Heart right ventricle (tissue), 16 donors: ENCODE measurements around the gene MARCHF11. TPM values are rescaled to one million over a fixed set of nuclear protein-coding genes. Genes with fewer than 3 reads are reported as not detected.

Experiments used
- ATAC-seq, 8 donors: fragments of 200-7000 bp; cut with Tn5 transposase; one replicate each; pipeline ENCODE4 v1.9.1; 2020; ENCODE audit warnings: mild to moderate bottlenecking in 8 of 8, moderate library complexity in 8 of 8, moderate number of reproducible peaks in 1 of 8
- DNase-seq, 2 donors: peaks; one replicate each; pipeline ENCODE4 v3.0.0-alpha.2; 2020
- H3K27ac ChIP-seq, 10 donors: fragments of 200-600 bp; sonication (generic) in 2 of 10; one replicate each; pipeline versions ENCODE4 v1.5.0 to v1.8.0; 2020 to 2022; ENCODE audit warnings: mild to moderate bottlenecking in 3 of 10
- H3K27me3 ChIP-seq, 7 donors: fragments of 200-600 bp; one replicate each; pipeline ENCODE4 v1.8.0; 2021 to 2022; ENCODE audit warnings: mild to moderate bottlenecking in 2 of 7
- H3K36me3 ChIP-seq, 9 donors: fragments of 200-600 bp; sonication (generic) in 1 of 9; one replicate each; pipeline versions ENCODE4 v1.5.0 to v1.8.0; 2020 to 2022; ENCODE audit warnings: mild to moderate bottlenecking in 2 of 9
- H3K4me1 ChIP-seq, 9 donors: fragments of 200-600 bp; sonication (generic) in 1 of 9; one replicate each; pipeline versions ENCODE4 v1.5.0 to v1.8.0; 2020 to 2022; ENCODE audit warnings: mild to moderate bottlenecking in 4 of 9
- H3K4me3 ChIP-seq, 10 donors: fragments of 200-600 bp; sonication (generic) in 2 of 10; one replicate each; pipeline versions ENCODE4 v1.5.0 to v1.8.0; 2020 to 2022; ENCODE audit warnings: mild to moderate bottlenecking in 7 of 10, moderate library complexity in 2 of 10
- H3K9me3 ChIP-seq, 11 donors: fragments of 200-600 bp in 10 of 11; sonication (generic) in 2 of 11; one replicate each; pipeline versions ENCODE4 v1.5.0 to v1.8.0; 2013 to 2022; ENCODE audit warnings: mild to moderate bottlenecking in 2 of 11, control low read depth in 1 of 11, moderate library complexity in 1 of 11
- WGBS, 2 donors: extraction: QIAGEN DNeasy Blood & Tissue Kit; methylation state at CpG; one replicate each; pipeline ENCODE4 v1.1.7; 2013; ENCODE audit warnings: inconsistent platforms in 1 of 2; 5-methylcytosine and 5-hydroxymethylcytosine counted together
- intact Hi-C, 10 donors: fragments of 100-400 bp; cut with DNase I; formaldehyde crosslinking; loops; one replicate each; pipeline versions ENCODE4 v1.11.1 to v1.14.2; 2022
- polyA plus RNA-seq, 2 donors: library from polyadenylated mRNA; stranded (reverse); fragments of 200-250 nt; gene quantifications; one replicate each; pipeline ENCODE4 v1.2.3, GENCODE V29; 2013
- total RNA-seq, 10 donors: library from RNA; stranded (reverse); fragmentation: NEBNext Ultra II Directional in 3 of 10; extraction: Animal tissue kit (Norgen Biotek cat#: 25700) in 3 of 10; gene quantifications; one replicate each; pipeline versions ENCODE4 v1.2.1 to v1.2.4, GENCODE V29; 2021 to 2023
- TF ChIP-seq, protein P1 (sequence below), 9 donors: fragments of 200-600 bp; sonication (generic) in 2 of 9; IDR thresholded peaks; one replicate each; pipeline versions ENCODE4 v1.5.0 to v1.8.0; 2021 to 2022; ENCODE audit warnings: antibody characterized with exemption in 9 of 9, mild to moderate bottlenecking in 5 of 9, moderate library complexity in 1 of 9
- donor health status: Arrhythmogenic right ventricular cardiomyopathy.
- donor health status: ischemic (EF 13 %, LVEDD 7.1; RV severe dilation, severe dysfunction).
- donor health status: healthy with polysubstance abuse.
- donor health status: DM: no; HTN: yes; CAD: no.
- donor health status: DM: no; HTN: no; CAD: no.
- donor health status: ischemic (EF 25% LVEDD 6.9; RV normal size, moderate dysfunction).
- donor health status: ischemic (EF 25% LVEDD 5.7; RV mildly dilated, moderate dysfunction).
- donor health status: healthy.
- donor health status: DM: yes; HTN: yes; CAD: no.
- donor health status: Ischemic cardiomyopathy.
- donor health status: ischemic (EF 35%, LVEDD 5.7; RV mildly dilated, moderate dysfunction).
- donor health status: nonischemic (EF 11% LVEDD 7.7; RV severe dilation, severe dysfunction).
- donor health status: DM: yes; HTN: yes; CAD: no.
- donor health status: PGD.
- donor health status: ischemic (EF 29% LVEDD 5.4; RV normal size, mild dysfunction).
- donor health status: nonischemic (EF 23%, LVEDD 6.1; RV moderate dilation, normal function).

MARCHF11 gene
- total and polyA plus RNA-seq, 12 donors = 0.58 to 7.9 (median 3.5) TPM

DNA sequence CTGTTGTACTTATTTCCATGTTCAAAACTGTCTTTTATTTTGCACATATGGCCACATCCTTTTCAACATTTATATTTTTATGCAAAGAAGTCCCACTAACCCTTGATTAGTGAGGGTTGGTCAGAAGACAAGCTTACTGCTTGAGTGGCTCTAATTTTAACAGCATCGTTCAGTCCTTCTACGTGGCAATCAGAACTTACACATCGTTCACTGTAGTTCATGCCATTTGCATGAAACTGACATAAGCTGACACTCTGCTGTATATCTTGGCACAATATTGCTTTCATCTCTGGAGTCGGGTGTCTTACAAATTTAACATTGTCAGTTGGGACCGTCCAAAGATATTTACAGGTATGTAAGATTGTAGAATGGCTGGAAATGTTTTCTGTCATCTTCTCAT, 50.6 kb downstream of the MARCHF11 start:
- no peaks in the 10 kb centered on the region for H3K36me3 ChIP-seq
- H3K27me3 ChIP-seq = peaks cover 0 to 3% (median 0%) of the 10 kb centered on the region in 7 donors
- H3K4me3 ChIP-seq = peak overlapping the region in 8 of 10 donors; percentile 18 to 45 (median 34)
- 41 to 45% methylated on average over 5 of the region's 5 CpGs for WGBS, 2 donors
- H3K27ac ChIP-seq = peak overlapping the region in 7 of 10 donors; percentile 2 to 72 (median 53)
- DNase-seq = no peak
- intact Hi-C loops = no loop called here
- peak in 4 of 8 donors; percentile 33 to 77 (median 58) for ATAC-seq
- H3K4me1 ChIP-seq = peaks cover 0 to 14% (median 0%) of the 10 kb centered on the region in 9 donors
- peaks cover 0 to 14% (median 0%) of the 10 kb centered on the region in 11 donors for H3K9me3 ChIP-seq
- TF ChIP-seq, protein P1, sequence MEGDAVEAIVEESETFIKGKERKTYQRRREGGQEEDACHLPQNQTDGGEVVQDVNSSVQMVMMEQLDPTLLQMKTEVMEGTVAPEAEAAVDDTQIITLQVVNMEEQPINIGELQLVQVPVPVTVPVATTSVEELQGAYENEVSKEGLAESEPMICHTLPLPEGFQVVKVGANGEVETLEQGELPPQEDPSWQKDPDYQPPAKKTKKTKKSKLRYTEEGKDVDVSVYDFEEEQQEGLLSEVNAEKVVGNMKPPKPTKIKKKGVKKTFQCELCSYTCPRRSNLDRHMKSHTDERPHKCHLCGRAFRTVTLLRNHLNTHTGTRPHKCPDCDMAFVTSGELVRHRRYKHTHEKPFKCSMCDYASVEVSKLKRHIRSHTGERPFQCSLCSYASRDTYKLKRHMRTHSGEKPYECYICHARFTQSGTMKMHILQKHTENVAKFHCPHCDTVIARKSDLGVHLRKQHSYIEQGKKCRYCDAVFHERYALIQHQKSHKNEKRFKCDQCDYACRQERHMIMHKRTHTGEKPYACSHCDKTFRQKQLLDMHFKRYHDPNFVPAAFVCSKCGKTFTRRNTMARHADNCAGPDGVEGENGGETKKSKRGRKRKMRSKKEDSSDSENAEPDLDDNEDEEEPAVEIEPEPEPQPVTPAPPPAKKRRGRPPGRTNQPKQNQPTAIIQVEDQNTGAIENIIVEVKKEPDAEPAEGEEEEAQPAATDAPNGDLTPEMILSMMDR (IDR thresholded peaks at IDR 0.05) = no peak

DNA sequence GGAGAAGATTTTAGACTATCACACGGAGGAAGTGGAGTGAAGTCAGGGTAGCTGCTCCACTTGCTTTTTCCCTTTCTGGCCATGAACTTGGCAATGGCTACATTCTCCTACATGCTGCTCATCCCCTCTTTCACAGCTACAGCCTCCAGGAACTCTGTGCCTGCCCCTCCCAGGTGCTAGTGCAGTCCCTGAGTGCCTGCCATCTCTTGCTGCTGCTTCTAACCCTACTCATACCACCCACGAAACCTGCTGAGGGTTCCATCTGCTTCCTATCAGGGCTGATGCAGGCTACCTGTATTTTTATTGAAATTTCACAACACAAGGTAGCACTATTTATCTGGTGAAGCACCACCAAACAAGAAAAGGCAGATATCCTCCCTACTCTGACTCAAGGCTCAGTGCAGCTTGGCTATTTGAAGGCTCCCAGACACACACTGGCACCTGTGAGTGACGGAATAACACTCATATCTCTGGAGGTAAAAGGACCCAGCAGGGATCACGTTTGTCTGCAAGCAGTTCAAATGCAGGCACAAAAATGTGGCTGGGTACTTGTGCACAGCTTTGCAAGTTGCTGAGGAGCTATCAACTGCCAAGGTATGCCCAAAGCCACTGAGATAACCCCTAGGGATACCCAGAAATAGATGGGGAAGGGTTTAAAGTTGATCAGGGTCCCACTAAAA, 51.6 kb downstream of the MARCHF11 start:
- Histone ChIP-seq H3K27ac (peak overlapping the region in 6 of 10 donors; percentile 5 to 72 (median 56)), H3K36me3 (no peaks in the 10 kb centered on the region), H3K27me3 (peaks cover 0 to 3% (median 0%) of the 10 kb centered on the region in 7 donors), H3K4me3 (peak overlapping the region in 3 of 10 donors; percentile 4 to 36 (median 35)), H3K9me3 (peaks cover 0 to 7% (median 0%) of the 10 kb centered on the region in 11 donors), H3K4me1 (peaks cover 0 to 14% (median 0%) of the 10 kb centered on the region in 9 donors)
- peak in 6 of 8 donors; percentile 14 to 64 (median 47) for ATAC-seq
- TF ChIP-seq, protein P1 (IDR thresholded peaks at IDR 0.05) = no peak
- intact Hi-C loops = no loop called here
- 30 to 41% methylated on average over 4 of the region's 4 CpGs for whole genome bisulfite sequencing, 2 donors
- DNase-seq = no peak

DNA sequence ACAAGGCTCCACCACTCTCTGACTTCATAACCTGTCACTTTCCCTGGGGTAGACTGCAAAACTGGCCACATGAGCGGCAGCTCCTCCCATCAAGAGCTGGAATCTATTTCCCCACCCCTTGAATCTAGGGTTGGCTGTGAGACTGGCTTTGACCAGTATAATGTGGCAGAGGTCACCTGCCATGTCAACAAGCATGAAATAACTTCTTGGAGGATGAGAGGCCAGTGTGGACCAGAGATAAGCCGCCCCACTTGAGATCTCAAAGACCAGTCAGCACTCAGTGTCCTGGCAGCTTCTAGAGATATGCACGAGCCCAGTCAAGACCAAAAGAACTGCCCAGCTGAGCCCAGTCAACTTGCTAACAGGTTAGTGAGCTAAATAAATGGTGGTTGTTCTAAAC, 59.0 kb downstream of the MARCHF11 start:
- 53 to 57% methylated on average over 3 of the region's 3 CpGs for WGBS, 2 donors
- intact Hi-C loops = no loop called here

DNA sequence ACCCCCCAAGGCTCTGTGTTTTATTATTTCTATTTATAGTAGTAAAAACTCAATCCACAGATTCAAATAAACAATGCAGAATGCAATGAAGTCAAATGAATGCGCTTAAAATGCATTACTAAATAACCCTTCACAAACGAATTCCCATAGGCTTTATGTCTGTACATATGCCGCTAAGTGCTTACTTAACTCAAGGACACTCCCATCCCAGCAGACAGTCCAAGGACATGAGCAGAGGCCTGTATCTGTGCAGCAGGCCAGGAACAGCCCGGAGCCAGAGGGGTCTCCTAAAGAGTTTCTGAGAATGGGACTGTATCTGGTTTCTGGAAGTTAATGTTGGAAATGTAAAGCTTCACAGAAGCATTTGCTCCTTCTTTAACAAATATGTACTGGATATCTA, 59.8 kb downstream of the MARCHF11 start:
- intact Hi-C loops = no loop called here
- TF ChIP-seq, protein P1 (IDR thresholded peaks at IDR 0.05) = no peak
- 68 to 81% methylated on average over 4 of the region's 4 CpGs for WGBS, 2 donors
- no peak for ATAC-seq
- H3K36me3 ChIP-seq = no peaks in the 10 kb centered on the region
- H3K27ac ChIP-seq = no peak overlapping the region
- H3K4me1 ChIP-seq = peaks cover 0 to 6% (median 0%) of the 10 kb centered on the region in 9 donors
- no peak for DNase-seq
- H3K27me3 ChIP-seq = no peaks in the 10 kb centered on the region
- H3K4me3 ChIP-seq = no peak overlapping the region
- H3K9me3 ChIP-seq = peaks cover 0 to 24% (median 0%) of the 10 kb centered on the region in 11 donors

More for the DNA sequence above, 59.0 kb downstream of the MARCHF11 start:
- H3K27ac ChIP-seq = no peak overlapping the region
- H3K9me3 ChIP-seq = peaks cover 0 to 24% (median 0%) of the 10 kb centered on the region in 11 donors
- ATAC-seq (peak in 4 of 8 donors; percentile 41 to 84 (median 67)), DNase-seq (no peak)
- H3K27me3 ChIP-seq = no peaks in the 10 kb centered on the region
- H3K4me1 ChIP-seq = peaks cover 0 to 6% (median 0%) of the 10 kb centered on the region in 9 donors
- H3K36me3 ChIP-seq = no peaks in the 10 kb centered on the region
- H3K4me3 ChIP-seq = no peak overlapping the region
- TF ChIP-seq, protein P1 (IDR thresholded peaks at IDR 0.05) = no peak
